GM18858 (cell line): ENCODE results near the gene PIGW.

ENCODE experiments used
- ATAC-seq: cut with Tn5 transposase; IDR thresholded peaks from one replicate; pipeline ENCODE4 v1.9.1; 2021; ENCODE audit not compliant: unreplicated experiment

Gene PIGW

GRCh38 chr17:36545465-36546417, 11.0 kb downstream of the PIGW start:
- peak; percentile 45 for ATAC-seq

GRCh38 chr17:36546418-36547093, 11.8 kb downstream of the PIGW start:
- ATAC-seq, result no peak

GRCh38 chr17:36547776-36548175, 13.0 kb downstream of the PIGW start:
- no peak for ATAC-seq

- no peak for ATAC-seq
These were observed 16.0 kb downstream of the PIGW start for GRCh38 chr17:36550491-36551417.

- no peak for ATAC-seq
These were observed 18.7 kb downstream of the PIGW start for GRCh38 chr17:36553459-36553858.

- ATAC-seq, result no peak
These were observed 31.3 kb downstream of the PIGW start for GRCh38 chr17:36566081-36566480.

- ATAC-seq, result no peak
These were observed 40.2 kb downstream of the PIGW start for GRCh38 chr17:36575028-36575427.

- ATAC-seq, result no peak
These were observed 42.0 kb downstream of the PIGW start for GRCh38 chr17:36576793-36577192.

- no peak for ATAC-seq
These were observed 43.9 kb downstream of the PIGW start for GRCh38 chr17:36578671-36579070.

- no peak for ATAC-seq
These were observed 49.0 kb downstream of the PIGW start for GRCh38 chr17:36583787-36584186.

GRCh38 chr17:36586138-36586537, 51.4 kb downstream of the PIGW start:
- ATAC-seq, result no peak
